ENCODE data around the gene PRPF6.
"Not testable (repeated sequence)": the region's sequence is repeated elsewhere in the genome, so short reads cannot be mapped to it uniquely, and the experiment has no call there.

The PRPF6 gene

GRCh38 chr20:63968928-63969760 is 11.8 kb upstream of the PRPF6 start:
- H3K27ac ChIP-seq (ENCODE audit: insufficient read depth, low read depth, low read length, poor library complexity, severe bottlenecking): no peak overlapping the region
- no peaks in the 10 kb centered on the region for H3K9me3 ChIP-seq (ENCODE audit: control insufficient read depth, low read length)
- 2% methylated on average over 70 of the region's 70 CpGs for WGBS, 2 experiments
- peaks cover 6% of the 10 kb centered on the region for H3K4me1 ChIP-seq (ENCODE audit: control insufficient read depth, insufficient read depth, low read length)
- peaks cover 16% of the 10 kb centered on the region for H3K27me3 ChIP-seq (ENCODE audit: control insufficient read depth, insufficient read depth, low read length, poor library complexity, severe bottlenecking)
- peak overlapping the region; percentile 61 for H3K4me3 ChIP-seq (ENCODE audit: insufficient read depth, low read depth, low read length)
- H3K36me3 ChIP-seq (ENCODE audit: control insufficient read depth, insufficient read depth, low read length): peaks cover 21% of the 10 kb centered on the region

GRCh38 chr20:63969838-63970713 is 10.9 kb upstream of the PRPF6 start, which contains the start of gene ZNF512B:
TSS of gene ZNF512B (minus strand) at chr20:63969930. CDS start at chr20:63967950, 1,980 bp downstream.
- peak within 1 kb of the TSS; percentile 61 for H3K4me3 ChIP-seq (ENCODE audit: insufficient read depth, low read depth, low read length)
- H3K27me3 ChIP-seq (ENCODE audit: control insufficient read depth, insufficient read depth, low read length, poor library complexity, severe bottlenecking): peaks cover 16% of the 10 kb centered on the region
- no peak within 1 kb of the TSS for H3K27ac ChIP-seq (ENCODE audit: insufficient read depth, low read depth, low read length, poor library complexity, severe bottlenecking)
- peaks cover 16% of the 10 kb centered on the region for H3K36me3 ChIP-seq (ENCODE audit: control insufficient read depth, insufficient read depth, low read length)
- 3% methylated on average over 72 to 73 of the region's 73 CpGs for WGBS, 2 experiments
- no peaks in the 10 kb centered on the region for H3K9me3 ChIP-seq (ENCODE audit: control insufficient read depth, low read length)
- peaks cover 6% of the 10 kb centered on the region for H3K4me1 ChIP-seq (ENCODE audit: control insufficient read depth, insufficient read depth, low read length)

GRCh38 chr20:63970714-63971431 is 10.1 kb upstream of the PRPF6 start:
- no peaks in the 10 kb centered on the region for H3K9me3 ChIP-seq (ENCODE audit: control insufficient read depth, low read length)
- H3K27ac ChIP-seq (ENCODE audit: insufficient read depth, low read depth, low read length, poor library complexity, severe bottlenecking): no peak overlapping the region
- peaks cover 16% of the 10 kb centered on the region for H3K36me3 ChIP-seq (ENCODE audit: control insufficient read depth, insufficient read depth, low read length)
- H3K4me1 ChIP-seq (ENCODE audit: control insufficient read depth, insufficient read depth, low read length): peaks cover 6% of the 10 kb centered on the region
- H3K27me3 ChIP-seq (ENCODE audit: control insufficient read depth, insufficient read depth, low read length, poor library complexity, severe bottlenecking): peaks cover 16% of the 10 kb centered on the region
- H3K4me3 ChIP-seq (ENCODE audit: insufficient read depth, low read depth, low read length): peak overlapping the region; percentile 46
- 89 to 92% methylated on average over 5 of the region's 5 CpGs for WGBS, 2 experiments

GRCh38 chr20:63971960-63972311 is 9.0 kb upstream of the PRPF6 start:
- H3K4me3 ChIP-seq (ENCODE audit: insufficient read depth, low read depth, low read length); H3K36me3 ChIP-seq (ENCODE audit: control insufficient read depth, insufficient read depth, low read length); H3K9me3 ChIP-seq (ENCODE audit: control insufficient read depth, low read length); H3K27ac ChIP-seq (ENCODE audit: insufficient read depth, low read depth, low read length, poor library complexity, severe bottlenecking); H3K4me1 ChIP-seq (ENCODE audit: control insufficient read depth, insufficient read depth, low read length): not testable (repeated sequence)
- peaks cover 16% of the 10 kb centered on the region for H3K27me3 ChIP-seq (ENCODE audit: control insufficient read depth, insufficient read depth, low read length, poor library complexity, severe bottlenecking)
- WGBS, 2 experiments: 95% methylated on average over 9 to 10 of the region's 10 CpGs

- 86 to 87% methylated on average over 18 of the region's 18 CpGs for WGBS, 2 experiments
- Histone ChIP-seq H3K27ac (ENCODE audit: insufficient read depth, low read depth, low read length, poor library complexity, severe bottlenecking) (no peak overlapping the region), H3K4me3 (ENCODE audit: insufficient read depth, low read depth, low read length) (no peak overlapping the region)
These were observed 8.4 kb upstream of the PRPF6 start for GRCh38 chr20:63972312-63973159.

GRCh38 chr20:63973160-63973479 is 7.8 kb upstream of the PRPF6 start:
- no peaks in the 10 kb centered on the region for H3K36me3 ChIP-seq (ENCODE audit: control insufficient read depth, insufficient read depth, low read length)
- H3K4me1 ChIP-seq (ENCODE audit: control insufficient read depth, insufficient read depth, low read length): peaks cover 6% of the 10 kb centered on the region
- 85 to 92% methylated on average over 3 of the region's 3 CpGs for WGBS, 2 experiments
- peaks cover 18% of the 10 kb centered on the region for H3K27me3 ChIP-seq (ENCODE audit: control insufficient read depth, insufficient read depth, low read length, poor library complexity, severe bottlenecking)
- no peak overlapping the region for H3K27ac ChIP-seq (ENCODE audit: insufficient read depth, low read depth, low read length, poor library complexity, severe bottlenecking)
- no peak overlapping the region for H3K4me3 ChIP-seq (ENCODE audit: insufficient read depth, low read depth, low read length)
- no peaks in the 10 kb centered on the region for H3K9me3 ChIP-seq (ENCODE audit: control insufficient read depth, low read length)

More at GRCh38 chr20:63972312-63973159, 8.4 kb upstream of the PRPF6 start:
- Histone ChIP-seq H3K36me3 (ENCODE audit: control insufficient read depth, insufficient read depth, low read length) (peaks cover 1% of the 10 kb centered on the region), H3K27me3 (ENCODE audit: control insufficient read depth, insufficient read depth, low read length, poor library complexity, severe bottlenecking) (peaks cover 16% of the 10 kb centered on the region), H3K4me1 (ENCODE audit: control insufficient read depth, insufficient read depth, low read length) (peaks cover 6% of the 10 kb centered on the region), H3K9me3 (ENCODE audit: control insufficient read depth, low read length) (no peaks in the 10 kb centered on the region)

- Histone ChIP-seq H3K9me3 (ENCODE audit: control insufficient read depth, low read length) (no peaks in the 10 kb centered on the region), H3K4me3 (ENCODE audit: insufficient read depth, low read depth, low read length) (peak overlapping the region; percentile 30), H3K4me1 (ENCODE audit: control insufficient read depth, insufficient read depth, low read length) (peaks cover 2% of the 10 kb centered on the region), H3K27ac (ENCODE audit: insufficient read depth, low read depth, low read length, poor library complexity, severe bottlenecking) (no peak overlapping the region), H3K27me3 (ENCODE audit: control insufficient read depth, insufficient read depth, low read length, poor library complexity, severe bottlenecking) (peaks cover 25% of the 10 kb centered on the region), H3K36me3 (ENCODE audit: control insufficient read depth, insufficient read depth, low read length) (no peaks in the 10 kb centered on the region)
- 14 to 15% methylated on average over 37 of the region's 37 CpGs for WGBS, 2 experiments
These were observed 7.1 kb upstream of the PRPF6 start for GRCh38 chr20:63973636-63974401.

- no peak overlapping the region for H3K4me3 ChIP-seq (ENCODE audit: insufficient read depth, low read depth, low read length)
- H3K27me3 ChIP-seq (ENCODE audit: control insufficient read depth, insufficient read depth, low read length, poor library complexity, severe bottlenecking): peaks cover 28% of the 10 kb centered on the region
- no peaks in the 10 kb centered on the region for H3K36me3 ChIP-seq (ENCODE audit: control insufficient read depth, insufficient read depth, low read length)
- no peak overlapping the region for H3K27ac ChIP-seq (ENCODE audit: insufficient read depth, low read depth, low read length, poor library complexity, severe bottlenecking)
- H3K4me1 ChIP-seq (ENCODE audit: control insufficient read depth, insufficient read depth, low read length): no peaks in the 10 kb centered on the region
- H3K9me3 ChIP-seq (ENCODE audit: control insufficient read depth, low read length): no peaks in the 10 kb centered on the region
- 89% methylated on average over 19 of the region's 19 CpGs for WGBS, 2 experiments
These were observed 6.3 kb upstream of the PRPF6 start for GRCh38 chr20:63974402-63975200.

All from ectodermal cell (in vitro differentiated cells).